GM20000 (cell line): Measurements from ENCODE around the gene SIX2.

Source experiments
- DNase-seq: peaks from one replicate; pipeline ENCODE4 v3.0.0; 2012; ENCODE audit warnings: low spot score
- TF ChIP-seq, protein P1 (sequence below): IDR thresholded peaks from 2 replicates; pipeline ENCODE4 v1.5.1; 2012; ENCODE audit warnings: mild to moderate bottlenecking, control low read depth; ENCODE audit errors: extremely low read depth, missing control alignments

Gene SIX2

GRCh38 chr2:44962176-44962695 lies 47.0 kb downstream of the SIX2 start:
- TF ChIP-seq, protein P1, sequence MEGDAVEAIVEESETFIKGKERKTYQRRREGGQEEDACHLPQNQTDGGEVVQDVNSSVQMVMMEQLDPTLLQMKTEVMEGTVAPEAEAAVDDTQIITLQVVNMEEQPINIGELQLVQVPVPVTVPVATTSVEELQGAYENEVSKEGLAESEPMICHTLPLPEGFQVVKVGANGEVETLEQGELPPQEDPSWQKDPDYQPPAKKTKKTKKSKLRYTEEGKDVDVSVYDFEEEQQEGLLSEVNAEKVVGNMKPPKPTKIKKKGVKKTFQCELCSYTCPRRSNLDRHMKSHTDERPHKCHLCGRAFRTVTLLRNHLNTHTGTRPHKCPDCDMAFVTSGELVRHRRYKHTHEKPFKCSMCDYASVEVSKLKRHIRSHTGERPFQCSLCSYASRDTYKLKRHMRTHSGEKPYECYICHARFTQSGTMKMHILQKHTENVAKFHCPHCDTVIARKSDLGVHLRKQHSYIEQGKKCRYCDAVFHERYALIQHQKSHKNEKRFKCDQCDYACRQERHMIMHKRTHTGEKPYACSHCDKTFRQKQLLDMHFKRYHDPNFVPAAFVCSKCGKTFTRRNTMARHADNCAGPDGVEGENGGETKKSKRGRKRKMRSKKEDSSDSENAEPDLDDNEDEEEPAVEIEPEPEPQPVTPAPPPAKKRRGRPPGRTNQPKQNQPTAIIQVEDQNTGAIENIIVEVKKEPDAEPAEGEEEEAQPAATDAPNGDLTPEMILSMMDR = no peak
- no peak for DNase-seq

DNA sequence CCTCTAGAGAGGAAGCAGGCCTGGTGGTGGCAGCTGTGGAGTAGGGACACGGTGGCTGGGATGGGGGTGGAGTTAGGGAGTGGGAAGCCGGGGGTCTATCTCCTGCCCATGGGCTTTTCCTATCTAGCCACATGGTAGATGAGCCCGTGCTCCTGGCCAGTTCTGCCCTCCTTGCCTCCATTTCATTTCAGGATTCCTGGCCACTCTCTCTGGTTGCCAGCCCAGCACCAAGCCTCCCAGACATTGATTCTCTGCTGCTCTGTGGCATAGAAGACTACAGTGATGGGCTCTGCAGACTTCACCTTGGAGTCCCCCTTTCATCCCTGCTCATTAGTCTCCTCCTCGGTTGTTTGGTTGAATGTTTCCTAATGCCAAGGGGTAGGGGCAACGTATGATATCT lies 48.4 kb downstream of the SIX2 start:
- TF ChIP-seq, protein P1 = no peak
- DNase-seq = no peak

DNA sequence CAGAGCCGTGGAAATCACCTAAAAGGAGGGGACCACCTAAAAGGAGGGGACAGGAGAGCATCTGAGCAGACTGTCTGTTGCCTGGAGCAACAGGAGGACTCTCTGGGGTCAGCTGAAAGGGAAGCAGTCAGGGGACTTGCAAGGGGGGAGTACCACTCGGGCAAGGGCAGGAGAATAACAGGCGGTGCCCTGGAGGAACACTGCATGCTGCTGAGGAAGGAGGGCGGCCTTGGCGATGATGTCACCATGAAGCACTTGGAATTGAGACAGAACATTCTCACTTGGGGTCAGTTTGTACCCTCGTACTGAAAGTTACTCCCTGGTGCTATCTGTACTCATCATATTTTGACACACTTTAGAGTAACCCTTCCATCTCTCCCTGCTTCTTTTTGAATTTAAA lies 49.4 kb downstream of the SIX2 start:
- DNase-seq = no peak
- TF ChIP-seq, protein P1 = no peak

GRCh38 chr2:44957656-44958327 lies 51.5 kb downstream of the SIX2 start:
- DNase-seq = no peak
- TF ChIP-seq, protein P1 = no peak

DNA sequence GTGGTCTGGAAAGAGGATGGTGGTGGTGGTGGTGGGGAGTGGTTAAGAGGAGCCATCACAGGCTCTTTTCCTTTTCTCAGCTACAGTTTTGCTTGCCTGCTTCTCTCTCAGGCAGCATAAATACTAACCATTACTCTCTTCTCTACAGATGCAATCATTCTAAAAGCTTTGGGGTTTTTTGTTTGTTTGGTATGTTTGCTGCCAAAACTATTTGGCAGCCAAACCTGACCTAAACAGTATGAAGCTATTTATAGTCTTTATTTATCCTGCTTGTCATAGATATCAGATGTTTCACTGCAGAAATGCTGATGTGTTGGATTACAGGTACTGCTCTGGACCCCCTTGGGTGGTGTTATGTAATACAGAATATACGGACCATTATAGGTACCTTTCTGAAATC lies 52.4 kb downstream of the SIX2 start:
- DNase-seq = no peak
- TF ChIP-seq, protein P1 = no peak

DNA sequence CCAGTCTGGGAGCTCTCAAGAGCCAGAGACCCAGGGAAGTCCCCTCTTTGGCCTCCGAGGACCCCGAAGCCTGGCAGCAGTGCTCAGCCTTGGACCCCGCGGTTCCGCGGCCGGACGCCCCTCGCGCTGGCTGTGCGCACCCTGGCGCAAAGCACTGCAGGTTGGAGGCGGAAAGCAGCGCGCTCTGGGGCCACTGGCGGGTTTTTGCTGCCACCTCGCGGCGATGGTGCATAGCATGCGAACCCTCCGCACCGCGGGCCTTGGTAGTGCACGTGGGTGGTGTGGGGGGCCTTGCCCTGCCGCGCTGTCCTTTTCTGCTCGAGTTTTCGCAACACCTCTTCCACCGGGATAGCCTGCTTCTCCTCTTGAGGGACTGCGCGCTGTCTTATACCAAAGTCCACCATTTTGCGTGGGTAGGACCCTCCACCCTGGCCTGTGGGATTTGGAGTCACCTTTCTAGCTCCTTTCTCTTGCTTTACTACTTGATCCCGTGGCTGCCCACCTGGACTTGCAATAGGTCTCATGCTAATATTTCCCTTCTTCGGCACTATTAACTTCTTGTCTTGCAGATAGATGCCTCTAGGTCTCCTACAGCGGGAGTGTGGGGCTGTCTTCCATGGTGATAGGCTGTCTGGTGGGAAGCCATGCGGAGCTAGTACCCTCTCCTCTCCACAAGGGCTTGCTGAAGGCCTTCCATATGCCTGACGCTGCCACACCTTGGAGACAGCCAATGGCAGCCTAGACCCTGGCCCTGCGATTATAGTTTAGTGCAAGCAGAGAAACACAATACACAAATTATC lies 53.5 kb downstream of the SIX2 start:
- TF ChIP-seq, protein P1 = peak; percentile 81
- DNase-seq = peak; percentile 87
